ENCODE data around the gene GPR75.

Gene GPR75

GRCh38 chr2:53859206-53860181, at the start of gene GPR75:
Gene GPR75, minus strand, starts transcription at chr2:53859967. Its CDS starts 5,211 bp downstream, at chr2:53854756.
- no peak for DNase-seq

GRCh38 chr2:53907582-53907981, 47.8 kb upstream of the GPR75 start:
- no peak for DNase-seq

- no peak for DNase-seq
Measured at GRCh38 chr2:53905396-53905795, 45.6 kb upstream of the GPR75 start.

GRCh38 chr2:53903011-53903410, 43.2 kb upstream of the GPR75 start:
- no peak for DNase-seq

- no peak for DNase-seq
Measured at GRCh38 chr2:53901192-53901591, 41.4 kb upstream of the GPR75 start.

GRCh38 chr2:53896864-53897263, 37.1 kb upstream of the GPR75 start:
- no peak for DNase-seq

- DNase-seq: no peak
Measured at GRCh38 chr2:53886406-53887280, 26.9 kb upstream of the GPR75 start.

GRCh38 chr2:53884883-53885282, 25.1 kb upstream of the GPR75 start:
- no peak for DNase-seq

GRCh38 chr2:53881986-53882385, 22.2 kb upstream of the GPR75 start:
- DNase-seq: no peak

GRCh38 chr2:53881360-53881759, 21.6 kb upstream of the GPR75 start:
- DNase-seq: no peak

- DNase-seq: no peak
Measured at GRCh38 chr2:53880756-53881155, 21.0 kb upstream of the GPR75 start.

GRCh38 chr2:53877556-53877955, 17.8 kb upstream of the GPR75 start:
- no peak for DNase-seq

- no peak for DNase-seq
Measured at GRCh38 chr2:53877112-53877511, 17.3 kb upstream of the GPR75 start.

GRCh38 chr2:53874401-53874950, 14.7 kb upstream of the GPR75 start:
- no peak for DNase-seq

- DNase-seq: no peak
Measured at GRCh38 chr2:53867773-53868172, 8.0 kb upstream of the GPR75 start.

GRCh38 chr2:53867169-53867568, 7.4 kb upstream of the GPR75 start:
- DNase-seq: no peak

- DNase-seq: no peak
Measured at GRCh38 chr2:53865962-53866361, 6.2 kb upstream of the GPR75 start.

- no peak for DNase-seq
Measured at GRCh38 chr2:53865264-53865663, 5.5 kb upstream of the GPR75 start.

GRCh38 chr2:53863538-53864227, 3.9 kb upstream of the GPR75 start:
- DNase-seq: no peak

- no peak for DNase-seq
Measured at GRCh38 chr2:53861824-53862223, 2.1 kb upstream of the GPR75 start.

GRCh38 chr2:53856272-53856671, 3.5 kb downstream of the GPR75 start:
- no peak for DNase-seq

GRCh38 chr2:53854678-53855077, 5.1 kb downstream of the GPR75 start:
- no peak for DNase-seq

GRCh38 chr2:53852532-53852931, 7.2 kb downstream of the GPR75 start:
- no peak for DNase-seq
